ENCODE results near the gene NAALADL2.

DNA sequence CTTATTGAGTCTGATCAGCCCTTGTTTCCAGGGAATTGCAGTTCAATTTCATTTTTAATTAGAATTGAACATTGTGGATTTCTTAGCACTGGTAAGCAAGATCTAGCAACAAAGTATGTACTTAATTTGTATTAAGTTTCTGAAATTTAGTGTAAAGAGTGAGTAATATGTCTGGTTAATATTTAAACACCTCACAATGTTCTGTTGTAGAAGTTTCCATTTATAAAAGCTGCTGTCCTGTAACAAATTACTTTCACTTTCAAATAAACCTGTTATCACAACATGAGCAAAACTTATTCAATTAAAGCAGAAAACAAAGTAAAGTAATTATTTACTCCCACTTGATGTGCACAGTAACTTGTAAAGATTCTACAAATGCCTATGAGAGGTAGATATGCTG, 448.5 kb downstream of the NAALADL2 start:
- TF ChIP-seq, protein P1, sequence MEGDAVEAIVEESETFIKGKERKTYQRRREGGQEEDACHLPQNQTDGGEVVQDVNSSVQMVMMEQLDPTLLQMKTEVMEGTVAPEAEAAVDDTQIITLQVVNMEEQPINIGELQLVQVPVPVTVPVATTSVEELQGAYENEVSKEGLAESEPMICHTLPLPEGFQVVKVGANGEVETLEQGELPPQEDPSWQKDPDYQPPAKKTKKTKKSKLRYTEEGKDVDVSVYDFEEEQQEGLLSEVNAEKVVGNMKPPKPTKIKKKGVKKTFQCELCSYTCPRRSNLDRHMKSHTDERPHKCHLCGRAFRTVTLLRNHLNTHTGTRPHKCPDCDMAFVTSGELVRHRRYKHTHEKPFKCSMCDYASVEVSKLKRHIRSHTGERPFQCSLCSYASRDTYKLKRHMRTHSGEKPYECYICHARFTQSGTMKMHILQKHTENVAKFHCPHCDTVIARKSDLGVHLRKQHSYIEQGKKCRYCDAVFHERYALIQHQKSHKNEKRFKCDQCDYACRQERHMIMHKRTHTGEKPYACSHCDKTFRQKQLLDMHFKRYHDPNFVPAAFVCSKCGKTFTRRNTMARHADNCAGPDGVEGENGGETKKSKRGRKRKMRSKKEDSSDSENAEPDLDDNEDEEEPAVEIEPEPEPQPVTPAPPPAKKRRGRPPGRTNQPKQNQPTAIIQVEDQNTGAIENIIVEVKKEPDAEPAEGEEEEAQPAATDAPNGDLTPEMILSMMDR (conservative IDR thresholded peaks at IDR 0.05), result no peak
- TF ChIP-seq EZH2 (IDR thresholded peaks at IDR 0.05; ENCODE audit: low read depth), result no peak
